GM23338 (cell line): ENCODE measurements around the gene SST.

Experiments
- CREB1 ChIP-seq: fragments of 250-450 bp; sonication (Bioruptor Pico); IDR thresholded peaks from 2 replicates; pipeline ENCODE4 v1.5.0; 2020; ENCODE audit warnings: low read depth, mild to moderate bottlenecking, moderate library complexity
- EZH2 ChIP-seq: fragments of 200-600 bp; sonication (generic); IDR thresholded peaks from one replicate; pipeline ENCODE4 v1.8.0; 2017; ENCODE audit warnings: antibody characterized with exemption, mild to moderate bottlenecking, low read depth; ENCODE audit not compliant: unreplicated experiment
- EZH2phosphoT487 ChIP-seq: fragments of 200-600 bp; sonication (generic); IDR thresholded peaks from one replicate; pipeline ENCODE4 v1.8.1; 2018; ENCODE audit warnings: antibody characterized with exemption; ENCODE audit not compliant: unreplicated experiment
- NANOG ChIP-seq: IDR thresholded peaks from 2 replicates; pipeline ENCODE4 v1.6.1; 2016; ENCODE audit warnings: antibody characterized with exemption, borderline replicate concordance
- POLR2AphosphoS5 ChIP-seq: IDR thresholded peaks from 2 replicates; pipeline ENCODE4 v1.6.1; 2016; ENCODE audit warnings: antibody characterized with exemption, low read depth
- ZNF114 ChIP-seq: fragments of 250-450 bp; sonication (Bioruptor Pico); IDR thresholded peaks from 2 replicates; pipeline ENCODE4 v1.5.0; 2020; ENCODE audit warnings: mild to moderate bottlenecking, moderate library complexity
- TF ChIP-seq, protein P1 (sequence below), 2 experiments: fragments of 200-600 bp in 1 of 2; sonication (generic) in 1 of 2; conservative IDR thresholded peaks; 2 replicates each; pipeline versions ENCODE4 v1.5.1 to v1.6.1; 2016 to 2017; ENCODE audit warnings: antibody characterized with exemption in 2 of 2, low read depth in 2 of 2, mild to moderate bottlenecking in 2 of 2, moderate library complexity in 1 of 2
- TF ChIP-seq, protein P2 (sequence below): IDR thresholded peaks from 2 replicates; pipeline ENCODE4 v1.6.1; 2016; ENCODE audit warnings: antibody characterized with exemption
- TF ChIP-seq, protein P3 (sequence below): IDR thresholded peaks from one replicate; pipeline ENCODE4 v1.6.1; 2018; ENCODE audit warnings: antibody characterized with exemption; ENCODE audit not compliant: unreplicated experiment

DNA sequence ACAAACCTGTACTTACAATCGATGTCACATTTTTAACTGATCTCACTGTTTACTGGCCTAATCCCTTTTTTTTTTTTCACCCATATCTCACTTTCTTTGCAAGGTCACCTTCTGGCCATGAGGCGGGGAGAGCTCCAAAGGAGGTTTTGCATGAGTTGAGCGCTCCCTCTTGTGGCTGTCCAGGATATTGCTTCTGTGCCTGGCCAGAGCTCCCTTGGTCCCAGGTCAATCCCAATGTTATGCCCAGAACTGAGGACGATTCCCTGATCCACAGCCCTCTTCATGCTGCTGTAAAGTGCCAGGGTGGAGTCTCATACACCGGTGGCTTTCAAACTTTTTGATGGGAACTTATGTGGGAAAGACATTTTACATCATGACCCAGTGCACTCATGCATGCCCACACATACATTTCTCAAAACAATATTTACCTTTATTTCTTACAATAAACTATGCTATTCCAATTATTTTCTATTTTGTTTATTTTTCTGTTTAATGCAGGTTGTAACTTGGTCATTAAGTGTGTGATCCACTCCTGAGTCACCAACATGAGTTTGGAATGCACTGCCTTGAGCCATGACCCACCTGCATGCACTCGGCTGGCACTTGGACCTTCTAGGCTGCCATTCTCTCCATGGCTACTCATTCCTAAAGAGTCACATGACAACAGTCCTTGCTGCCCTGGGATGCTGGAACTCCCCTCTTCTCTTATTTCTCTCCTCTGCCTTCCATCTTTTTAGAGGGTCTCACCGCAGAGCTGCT, 9.6 kb upstream of the SST start:
- TF ChIP-seq, protein P1, sequence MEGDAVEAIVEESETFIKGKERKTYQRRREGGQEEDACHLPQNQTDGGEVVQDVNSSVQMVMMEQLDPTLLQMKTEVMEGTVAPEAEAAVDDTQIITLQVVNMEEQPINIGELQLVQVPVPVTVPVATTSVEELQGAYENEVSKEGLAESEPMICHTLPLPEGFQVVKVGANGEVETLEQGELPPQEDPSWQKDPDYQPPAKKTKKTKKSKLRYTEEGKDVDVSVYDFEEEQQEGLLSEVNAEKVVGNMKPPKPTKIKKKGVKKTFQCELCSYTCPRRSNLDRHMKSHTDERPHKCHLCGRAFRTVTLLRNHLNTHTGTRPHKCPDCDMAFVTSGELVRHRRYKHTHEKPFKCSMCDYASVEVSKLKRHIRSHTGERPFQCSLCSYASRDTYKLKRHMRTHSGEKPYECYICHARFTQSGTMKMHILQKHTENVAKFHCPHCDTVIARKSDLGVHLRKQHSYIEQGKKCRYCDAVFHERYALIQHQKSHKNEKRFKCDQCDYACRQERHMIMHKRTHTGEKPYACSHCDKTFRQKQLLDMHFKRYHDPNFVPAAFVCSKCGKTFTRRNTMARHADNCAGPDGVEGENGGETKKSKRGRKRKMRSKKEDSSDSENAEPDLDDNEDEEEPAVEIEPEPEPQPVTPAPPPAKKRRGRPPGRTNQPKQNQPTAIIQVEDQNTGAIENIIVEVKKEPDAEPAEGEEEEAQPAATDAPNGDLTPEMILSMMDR (conservative IDR thresholded peaks at IDR 0.05; ENCODE audit: low read depth in 2 of 2) = peak; percentile 96 to 99
- TF ChIP-seq EZH2 (no peak), CREB1 (CRISPR knock-in tag) (no peak), EZH2phosphoT487 (no peak), POLR2AphosphoS5 (no peak), ZNF114 (CRISPR knock-in tag) (no peak), NANOG (no peak)
- TF ChIP-seq, protein P2, sequence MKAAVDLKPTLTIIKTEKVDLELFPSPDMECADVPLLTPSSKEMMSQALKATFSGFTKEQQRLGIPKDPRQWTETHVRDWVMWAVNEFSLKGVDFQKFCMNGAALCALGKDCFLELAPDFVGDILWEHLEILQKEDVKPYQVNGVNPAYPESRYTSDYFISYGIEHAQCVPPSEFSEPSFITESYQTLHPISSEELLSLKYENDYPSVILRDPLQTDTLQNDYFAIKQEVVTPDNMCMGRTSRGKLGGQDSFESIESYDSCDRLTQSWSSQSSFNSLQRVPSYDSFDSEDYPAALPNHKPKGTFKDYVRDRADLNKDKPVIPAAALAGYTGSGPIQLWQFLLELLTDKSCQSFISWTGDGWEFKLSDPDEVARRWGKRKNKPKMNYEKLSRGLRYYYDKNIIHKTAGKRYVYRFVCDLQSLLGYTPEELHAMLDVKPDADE = no peak
- TF ChIP-seq, protein P3, sequence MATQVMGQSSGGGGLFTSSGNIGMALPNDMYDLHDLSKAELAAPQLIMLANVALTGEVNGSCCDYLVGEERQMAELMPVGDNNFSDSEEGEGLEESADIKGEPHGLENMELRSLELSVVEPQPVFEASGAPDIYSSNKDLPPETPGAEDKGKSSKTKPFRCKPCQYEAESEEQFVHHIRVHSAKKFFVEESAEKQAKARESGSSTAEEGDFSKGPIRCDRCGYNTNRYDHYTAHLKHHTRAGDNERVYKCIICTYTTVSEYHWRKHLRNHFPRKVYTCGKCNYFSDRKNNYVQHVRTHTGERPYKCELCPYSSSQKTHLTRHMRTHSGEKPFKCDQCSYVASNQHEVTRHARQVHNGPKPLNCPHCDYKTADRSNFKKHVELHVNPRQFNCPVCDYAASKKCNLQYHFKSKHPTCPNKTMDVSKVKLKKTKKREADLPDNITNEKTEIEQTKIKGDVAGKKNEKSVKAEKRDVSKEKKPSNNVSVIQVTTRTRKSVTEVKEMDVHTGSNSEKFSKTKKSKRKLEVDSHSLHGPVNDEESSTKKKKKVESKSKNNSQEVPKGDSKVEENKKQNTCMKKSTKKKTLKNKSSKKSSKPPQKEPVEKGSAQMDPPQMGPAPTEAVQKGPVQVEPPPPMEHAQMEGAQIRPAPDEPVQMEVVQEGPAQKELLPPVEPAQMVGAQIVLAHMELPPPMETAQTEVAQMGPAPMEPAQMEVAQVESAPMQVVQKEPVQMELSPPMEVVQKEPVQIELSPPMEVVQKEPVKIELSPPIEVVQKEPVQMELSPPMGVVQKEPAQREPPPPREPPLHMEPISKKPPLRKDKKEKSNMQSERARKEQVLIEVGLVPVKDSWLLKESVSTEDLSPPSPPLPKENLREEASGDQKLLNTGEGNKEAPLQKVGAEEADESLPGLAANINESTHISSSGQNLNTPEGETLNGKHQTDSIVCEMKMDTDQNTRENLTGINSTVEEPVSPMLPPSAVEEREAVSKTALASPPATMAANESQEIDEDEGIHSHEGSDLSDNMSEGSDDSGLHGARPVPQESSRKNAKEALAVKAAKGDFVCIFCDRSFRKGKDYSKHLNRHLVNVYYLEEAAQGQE = no peak
